SIG-M5 (cell line): ENCODE data around the gene DSCAML1.

Experiments
- DNase-seq: peaks from one replicate; lab custom pipeline; 2025; lab: John Stamatoyannopoulos, UW

DSCAML1 gene

GRCh38 chr11:117633976-117634755 is 162.8 kb downstream of the DSCAML1 start:
- no peak for DNase-seq

GRCh38 chr11:117633186-117633754 is 163.7 kb downstream of the DSCAML1 start:
- DNase-seq, result no peak

GRCh38 chr11:117632306-117632705 is 164.7 kb downstream of the DSCAML1 start:
- no peak for DNase-seq

- DNase-seq, result no peak
Observed at GRCh38 chr11:117631336-117632140, 165.5 kb downstream of the DSCAML1 start.

- no peak for DNase-seq
Observed at GRCh38 chr11:117629891-117630538, 167.0 kb downstream of the DSCAML1 start.

- DNase-seq, result no peak
Observed at GRCh38 chr11:117629146-117629545, 167.9 kb downstream of the DSCAML1 start.

- no peak for DNase-seq
Observed at GRCh38 chr11:117627259-117627658, 169.8 kb downstream of the DSCAML1 start.

- no peak for DNase-seq
Observed at GRCh38 chr11:117626576-117626975, 170.4 kb downstream of the DSCAML1 start.

- no peak for DNase-seq
Observed at GRCh38 chr11:117625237-117625636, 171.8 kb downstream of the DSCAML1 start.

GRCh38 chr11:117623831-117624271 is 173.2 kb downstream of the DSCAML1 start:
- no peak for DNase-seq

- DNase-seq, result no peak
Observed at GRCh38 chr11:117621226-117621625, 175.8 kb downstream of the DSCAML1 start.

- no peak for DNase-seq
Observed at GRCh38 chr11:117620659-117621058, 176.4 kb downstream of the DSCAML1 start.

GRCh38 chr11:117620086-117620485 is 176.9 kb downstream of the DSCAML1 start:
- DNase-seq, result no peak

- DNase-seq, result no peak
Observed at GRCh38 chr11:117619661-117620060, 177.4 kb downstream of the DSCAML1 start.

- no peak for DNase-seq
Observed at GRCh38 chr11:117618982-117619355, 178.0 kb downstream of the DSCAML1 start.

- no peak for DNase-seq
Observed at GRCh38 chr11:117618302-117618981, 178.6 kb downstream of the DSCAML1 start.

- no peak for DNase-seq
Observed at GRCh38 chr11:117616979-117617378, 180.0 kb downstream of the DSCAML1 start.

- no peak for DNase-seq
Observed at GRCh38 chr11:117614728-117615127, 182.3 kb downstream of the DSCAML1 start.

- DNase-seq, result no peak
Observed at GRCh38 chr11:117613521-117613920, 183.5 kb downstream of the DSCAML1 start.

- DNase-seq, result no peak
Observed at GRCh38 chr11:117612177-117612576, 184.8 kb downstream of the DSCAML1 start.

GRCh38 chr11:117610901-117611300 is 186.1 kb downstream of the DSCAML1 start:
- no peak for DNase-seq

- no peak for DNase-seq
Observed at GRCh38 chr11:117610045-117610444, 187.0 kb downstream of the DSCAML1 start.
